ENCODE data around the gene SLC25A41. TPM values are rescaled to one million over a fixed set of nuclear protein-coding genes. Genes with fewer than 3 reads are reported as not detected.

The SLC25A41 gene
- total RNA-seq, 1 donor from 2014 or later: 0.41 TPM

- FAIRE-seq: no peak
- DNase-seq (ENCODE audit: low spot score in 2 of 2): no peak
Measured at GRCh38 chr19:6464070-6464873, 30.7 kb upstream of the SLC25A41 start, which contains the start of gene CRB3. CRB3 (plus strand) TSS chr19:6464271; CDS start chr19:6464702, 431 bp downstream.

GRCh38 chr19:6460099-6460884, 26.7 kb upstream of the SLC25A41 start:
- peak; percentile 21 for FAIRE-seq
- peak; percentile 97 to 98 for DNase-seq (ENCODE audit: low spot score in 2 of 2)

- DNase-seq (ENCODE audit: low spot score in 2 of 2): peak; percentile 88 to 90
- no peak for FAIRE-seq
Measured at GRCh38 chr19:6459262-6460098, 25.9 kb upstream of the SLC25A41 start, which contains the start of gene SLC25A23. SLC25A23 (minus strand) TSS chr19:6459792; CDS start chr19:6459628, 164 bp downstream.

- DNase-seq (ENCODE audit: low spot score in 2 of 2) (no peak), FAIRE-seq (no peak)
Measured at GRCh38 chr19:6458695-6459261, 25.2 kb upstream of the SLC25A41 start.

GRCh38 chr19:6457958-6458694, 24.6 kb upstream of the SLC25A41 start:
- DNase-seq (ENCODE audit: low spot score in 2 of 2): peak in 1 of 2 donors; percentile 62
- FAIRE-seq: no peak

- FAIRE-seq (no peak), DNase-seq (ENCODE audit: low spot score in 2 of 2) (no peak)
Measured at GRCh38 chr19:6455924-6456323, 22.4 kb upstream of the SLC25A41 start.

GRCh38 chr19:6453951-6454565, 20.5 kb upstream of the SLC25A41 start:
- FAIRE-seq: no peak
- no peak for DNase-seq (ENCODE audit: low spot score in 2 of 2)

GRCh38 chr19:6452899-6453298, 19.3 kb upstream of the SLC25A41 start:
- FAIRE-seq (no peak), DNase-seq (ENCODE audit: low spot score in 2 of 2) (no peak)

- no peak for FAIRE-seq
Measured at GRCh38 chr19:6452223-6452614, 18.7 kb upstream of the SLC25A41 start.

GRCh38 chr19:6451583-6452222, 18.1 kb upstream of the SLC25A41 start:
- no peak for FAIRE-seq
- no peak for DNase-seq (ENCODE audit: low spot score in 2 of 2)

More at GRCh38 chr19:6452223-6452614, 18.7 kb upstream of the SLC25A41 start:
- no peak for DNase-seq (ENCODE audit: low spot score in 2 of 2)

GRCh38 chr19:6450166-6450565, 16.6 kb upstream of the SLC25A41 start:
- FAIRE-seq (no peak), DNase-seq (ENCODE audit: low spot score in 2 of 2) (no peak)

- DNase-seq (ENCODE audit: low spot score in 2 of 2): no peak
- no peak for FAIRE-seq
Measured at GRCh38 chr19:6448045-6448444, 14.5 kb upstream of the SLC25A41 start.

GRCh38 chr19:6446452-6446851, 12.9 kb upstream of the SLC25A41 start:
- FAIRE-seq (no peak), DNase-seq (ENCODE audit: low spot score in 2 of 2) (no peak)

GRCh38 chr19:6443986-6444385, 10.4 kb upstream of the SLC25A41 start:
- DNase-seq (ENCODE audit: low spot score in 2 of 2) (no peak), FAIRE-seq (no peak)

GRCh38 chr19:6442087-6442688, 8.6 kb upstream of the SLC25A41 start:
- FAIRE-seq: no peak

GRCh38 chr19:6440905-6441304, 7.3 kb upstream of the SLC25A41 start:
- FAIRE-seq (no peak), DNase-seq (ENCODE audit: low spot score in 2 of 2) (no peak)

More at GRCh38 chr19:6442087-6442688, 8.6 kb upstream of the SLC25A41 start:
- no peak for DNase-seq (ENCODE audit: low spot score in 2 of 2)

GRCh38 chr19:6439743-6440142, 6.2 kb upstream of the SLC25A41 start:
- FAIRE-seq (no peak), DNase-seq (ENCODE audit: low spot score in 2 of 2) (no peak)

GRCh38 chr19:6433165-6433564, 398 bp downstream of the SLC25A41 start:
- DNase-seq (ENCODE audit: low spot score in 2 of 2) (no peak), FAIRE-seq (no peak)
